Activated CD4-positive, CD25-positive, alpha-beta regulatory T cell (primary cell): ENCODE results near the gene TSPAN12.

Source experiments
- DNase-seq, 4 experiments: peaks; one replicate each; lab custom pipeline; 2025; lab: John Stamatoyannopoulos, UW

Gene TSPAN12

DNA sequence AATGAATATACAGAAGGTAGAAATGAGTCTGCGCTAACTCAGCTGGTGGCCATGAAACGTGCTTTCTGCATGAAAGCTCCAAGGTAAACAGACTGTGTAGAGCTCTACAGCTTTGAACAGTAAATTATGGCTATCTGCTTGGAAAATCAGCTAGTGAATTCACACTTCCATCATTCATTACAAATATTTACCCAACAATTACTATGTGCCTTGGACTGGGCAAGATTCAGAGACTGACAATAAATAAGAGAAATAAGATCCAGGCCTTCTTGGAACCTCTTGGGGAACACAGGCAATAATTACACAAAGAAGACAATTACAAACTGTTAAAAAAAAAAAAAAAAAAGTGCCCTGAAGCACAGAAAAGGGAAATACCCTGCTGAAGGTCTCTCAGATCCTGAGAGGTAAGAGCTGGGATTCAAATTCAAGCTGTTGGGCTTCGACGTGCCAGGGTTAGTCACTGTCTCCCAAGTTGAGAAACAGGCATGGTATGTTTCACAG, 15.8 kb downstream of the TSPAN12 start:
- DNase-seq, result no peak

DNA sequence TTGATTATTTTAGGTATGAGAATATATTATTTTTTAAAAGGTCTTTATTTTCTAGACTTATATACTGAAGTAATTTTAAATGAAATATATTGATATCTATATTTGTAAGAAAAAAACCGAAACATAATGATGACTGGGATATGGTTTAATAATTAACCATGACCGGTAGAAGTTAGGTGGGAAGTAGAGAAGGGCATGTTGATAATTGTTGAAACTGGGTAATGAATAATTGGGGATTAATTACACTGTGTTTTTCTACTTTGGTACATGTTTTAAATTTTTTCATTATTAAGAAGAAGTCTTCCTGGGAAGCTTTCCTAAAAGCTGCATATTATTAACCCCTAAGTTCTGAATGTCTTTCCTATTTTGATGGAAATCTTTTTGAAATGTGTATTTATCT, 16.3 kb downstream of the TSPAN12 start:
- DNase-seq, result no peak

DNA sequence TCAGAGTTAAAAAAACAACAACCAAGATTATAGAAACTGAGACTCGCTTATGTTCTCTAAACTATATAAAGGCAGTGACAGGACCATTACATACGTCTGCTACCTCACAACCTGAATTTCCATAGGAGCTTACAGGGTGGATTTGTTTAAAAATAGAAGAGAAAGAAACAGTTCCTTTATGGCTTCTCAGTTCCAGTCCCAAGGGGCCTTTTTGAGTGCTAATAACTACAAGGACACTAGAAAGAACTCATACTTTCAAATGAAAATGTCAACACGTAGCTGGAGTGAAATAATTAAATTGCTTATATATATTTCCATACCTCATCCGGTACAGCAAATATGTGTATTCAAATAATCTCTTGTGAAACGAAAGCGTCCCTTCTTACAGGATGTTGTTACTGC, 19.7 kb downstream of the TSPAN12 start:
- DNase-seq, result no peak

DNA sequence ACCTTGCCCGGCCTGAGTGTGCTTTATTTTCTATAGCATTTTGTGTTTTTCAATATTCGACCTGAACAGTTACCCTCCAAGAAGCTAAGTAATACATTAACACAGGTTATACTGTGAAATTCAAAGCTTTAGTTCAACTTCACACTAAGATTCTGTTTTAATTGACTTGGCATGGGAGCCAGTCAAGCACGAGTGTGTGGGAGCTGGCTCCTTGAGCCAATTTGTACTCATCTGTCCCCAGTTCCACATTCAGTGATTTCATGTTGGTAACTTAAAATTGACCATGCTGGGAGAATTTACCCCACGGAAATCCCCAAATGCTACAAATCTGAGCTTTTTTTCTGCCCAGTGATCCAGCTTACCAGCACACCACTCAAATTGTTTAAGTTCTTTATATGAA, 20.3 kb downstream of the TSPAN12 start:
- no peak for DNase-seq

DNA sequence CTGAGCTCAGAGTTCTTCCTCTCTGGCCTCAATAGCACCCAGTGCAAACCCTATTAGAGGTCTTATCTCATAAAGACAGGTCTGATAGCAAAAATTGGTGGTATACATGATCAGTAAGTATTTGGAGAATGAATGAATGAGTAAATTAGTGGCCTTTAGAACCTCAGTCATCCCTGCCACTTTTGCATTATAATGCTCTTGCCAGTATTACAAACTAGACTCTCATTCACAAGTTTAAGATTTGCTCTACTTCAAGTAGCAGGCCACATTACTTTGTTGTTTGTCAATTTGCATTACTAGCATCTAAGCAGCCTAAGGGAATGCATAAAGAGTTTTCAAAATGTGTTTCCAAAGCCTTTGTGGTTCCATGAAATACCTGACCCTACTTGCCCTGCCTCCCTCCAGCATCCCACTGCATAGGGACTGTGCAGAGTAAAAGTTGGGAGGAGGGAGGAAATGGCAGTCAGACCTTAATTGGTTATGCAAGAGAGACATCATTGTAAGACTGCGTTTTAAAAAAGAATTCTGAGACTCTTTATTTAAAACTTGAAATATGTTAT, 21.3 kb downstream of the TSPAN12 start:
- no peak for DNase-seq

DNA sequence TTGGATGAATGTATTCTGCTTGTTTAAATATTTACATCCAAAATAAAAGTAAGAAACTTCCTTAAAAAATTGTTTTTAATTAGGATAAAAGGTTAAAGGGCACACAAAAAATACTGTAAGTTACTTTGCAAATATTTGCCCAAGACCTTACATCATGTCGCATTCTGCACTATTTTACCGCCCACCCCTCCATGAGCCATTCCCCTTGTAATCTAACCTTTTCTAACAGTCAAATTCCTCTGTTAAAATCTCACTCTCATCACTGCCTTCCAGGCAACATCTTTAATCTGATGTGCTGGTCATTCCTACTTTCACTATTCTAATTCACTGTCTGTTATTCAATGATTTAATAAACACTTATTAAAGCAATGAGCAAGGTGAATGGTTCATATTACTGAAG, 23.2 kb downstream of the TSPAN12 start:
- no peak for DNase-seq

DNA sequence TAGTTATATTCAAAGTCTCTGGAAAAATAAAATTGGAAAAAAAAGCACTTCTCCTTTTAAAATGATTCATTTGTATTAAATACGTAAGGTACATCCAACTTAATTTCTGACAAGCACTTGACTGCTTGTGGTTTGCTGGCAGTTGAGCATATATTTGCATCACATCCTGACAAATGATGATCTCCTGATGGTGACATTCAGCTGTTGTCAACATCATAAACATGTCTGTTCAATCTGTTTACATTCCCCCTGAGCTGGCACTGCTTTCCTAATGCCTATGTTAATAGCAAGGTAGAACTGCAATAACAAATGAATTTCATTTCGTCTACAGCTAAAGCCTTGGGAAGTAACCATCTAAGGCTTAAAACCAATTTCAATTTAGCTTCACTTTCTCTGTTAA, 24.4 kb downstream of the TSPAN12 start:
- no peak for DNase-seq

DNA sequence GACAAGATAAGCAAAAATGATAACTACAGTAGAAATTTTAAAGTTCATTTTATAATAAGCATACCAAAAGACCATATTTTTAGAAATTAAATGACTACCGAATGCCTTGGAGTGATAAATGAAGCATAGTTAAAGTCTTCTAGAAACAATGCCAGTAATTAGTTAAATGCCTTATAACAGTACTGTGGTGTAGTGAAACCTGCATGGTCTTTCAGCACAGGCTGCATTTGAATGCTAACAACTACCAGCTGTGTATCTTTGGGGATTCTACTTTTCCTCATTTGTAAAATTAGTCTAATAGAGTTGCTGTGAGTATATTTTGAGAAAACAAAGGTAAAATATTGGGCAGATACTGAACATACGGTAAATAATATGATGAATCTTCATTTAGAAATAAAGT, 25.1 kb downstream of the TSPAN12 start:
- DNase-seq, result no peak

DNA sequence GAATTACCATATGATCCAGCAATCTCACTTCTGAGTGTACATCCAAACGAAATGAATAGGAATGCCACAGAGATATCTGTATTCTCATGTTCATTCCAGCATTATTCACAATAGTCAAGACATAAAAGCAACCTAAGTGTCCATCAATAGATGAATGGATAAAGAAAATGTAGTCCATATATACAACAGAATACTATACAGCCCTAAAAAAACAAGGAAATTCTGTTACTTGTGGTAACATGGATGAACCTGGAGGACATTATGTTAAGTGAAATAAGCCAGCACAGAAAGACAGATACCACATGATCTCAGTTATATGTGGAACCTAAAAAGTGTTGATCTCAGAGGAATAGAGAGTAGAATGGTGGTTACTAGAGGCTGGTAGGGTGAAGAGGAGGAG, 26.7 kb downstream of the TSPAN12 start:
- no peak for DNase-seq

DNA sequence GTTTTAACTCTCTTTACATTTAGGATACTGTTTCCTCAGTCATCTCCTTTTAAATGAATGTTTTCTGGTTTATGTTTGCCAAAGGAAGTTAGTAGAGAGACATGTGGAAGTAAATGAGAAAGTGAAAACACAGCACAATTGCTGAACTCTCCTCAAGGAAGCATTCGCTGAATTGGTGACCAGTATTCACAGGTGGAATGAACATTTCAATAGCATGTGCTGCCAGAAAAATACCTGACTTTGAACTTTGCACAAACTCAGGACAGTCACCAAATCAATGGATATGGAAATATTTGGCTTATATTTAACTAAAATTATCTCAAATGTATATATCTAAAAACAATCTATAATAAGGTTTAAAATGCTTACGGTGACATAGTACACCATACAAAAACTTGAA, 28.5 kb downstream of the TSPAN12 start:
- no peak for DNase-seq

DNA sequence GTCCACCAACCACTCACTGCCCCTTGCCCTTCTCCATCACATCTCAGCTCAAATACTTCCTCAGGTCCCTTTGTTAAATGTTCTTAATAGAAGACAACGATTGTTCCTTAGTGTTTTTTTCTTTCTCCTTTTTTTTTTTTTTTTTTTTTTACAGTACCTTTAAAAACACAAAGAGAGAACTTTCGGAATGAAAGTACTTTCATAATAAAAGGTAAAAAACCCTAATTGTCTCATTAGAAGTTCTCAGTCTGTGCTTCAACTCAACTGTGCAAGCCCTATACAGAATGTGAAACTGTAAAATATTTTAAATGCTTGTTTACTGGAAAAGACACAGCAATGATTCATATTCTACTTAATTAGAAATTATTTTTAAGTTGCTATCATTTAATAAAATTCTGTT, 29.4 kb downstream of the TSPAN12 start:
- no peak for DNase-seq

DNA sequence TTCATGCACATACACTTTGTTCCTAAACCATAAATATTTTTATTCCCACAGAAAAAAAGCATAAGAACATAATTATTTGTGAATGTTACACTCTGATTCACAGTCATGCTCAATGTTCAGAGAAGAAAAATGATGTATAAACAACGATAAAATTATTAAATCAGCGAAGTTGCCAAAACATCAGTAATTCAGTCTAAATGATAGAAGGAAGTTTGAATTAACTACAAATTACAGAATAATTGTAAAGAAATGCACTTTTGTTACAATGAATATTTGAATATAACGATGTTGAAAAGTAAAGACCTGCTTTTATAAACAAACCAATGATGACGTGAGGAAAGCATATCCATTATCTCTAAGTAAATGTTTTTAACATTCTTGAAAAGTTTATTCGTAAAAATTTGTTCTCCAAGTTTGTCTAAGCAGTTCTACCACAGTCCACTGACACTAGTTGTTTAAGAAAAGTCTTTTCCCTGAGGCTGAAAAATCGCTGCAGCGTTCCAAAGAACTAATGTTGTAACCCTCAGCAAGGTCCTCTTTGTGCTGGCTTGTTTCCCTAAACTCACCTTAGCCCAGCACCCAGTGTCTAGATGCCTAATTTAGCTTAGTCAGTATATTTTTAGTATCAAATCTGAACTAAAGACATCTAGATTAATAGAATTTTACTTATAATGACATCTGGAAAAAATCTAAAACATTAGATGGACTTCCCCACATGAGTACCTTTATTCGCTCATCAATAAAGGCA, 30.4 kb downstream of the TSPAN12 start:
- DNase-seq, result no peak

DNA sequence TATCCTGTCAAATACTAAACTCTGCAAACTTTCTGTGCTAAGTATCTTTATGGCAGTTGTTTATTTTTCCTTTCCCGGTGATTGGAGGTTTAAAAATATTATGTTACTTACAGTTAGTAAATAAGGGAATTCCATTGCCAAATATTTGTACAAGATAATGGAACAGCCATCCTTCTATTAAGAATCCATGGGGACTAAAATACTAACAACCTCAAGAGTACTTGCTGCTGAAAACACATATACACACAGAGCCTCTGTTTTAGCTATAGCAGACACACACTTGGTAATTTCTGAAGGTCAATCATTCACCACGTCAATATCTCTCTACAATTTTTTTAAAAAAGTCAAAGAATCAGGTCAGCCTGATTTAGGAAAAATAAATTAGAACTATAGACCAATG, 32.4 kb downstream of the TSPAN12 start:
- DNase-seq, result no peak

DNA sequence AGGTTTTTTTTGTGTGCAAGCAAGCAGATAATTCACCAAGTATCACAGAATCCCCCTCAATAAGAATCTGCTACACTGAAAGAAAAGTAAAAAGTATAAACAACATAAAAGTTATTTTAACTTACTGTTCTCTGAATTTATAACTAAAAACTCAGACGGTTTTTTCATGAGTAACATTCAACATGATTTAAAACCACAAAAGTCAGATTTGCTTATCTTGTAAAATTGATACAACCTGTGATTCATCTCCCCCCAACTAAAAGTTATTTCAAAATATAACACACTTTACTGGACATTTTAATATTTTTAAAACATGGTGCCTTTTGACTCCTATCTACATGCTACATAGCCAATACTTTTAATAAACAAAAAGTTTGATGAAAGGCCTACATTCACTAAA, 32.8 kb downstream of the TSPAN12 start:
- no peak for DNase-seq

DNA sequence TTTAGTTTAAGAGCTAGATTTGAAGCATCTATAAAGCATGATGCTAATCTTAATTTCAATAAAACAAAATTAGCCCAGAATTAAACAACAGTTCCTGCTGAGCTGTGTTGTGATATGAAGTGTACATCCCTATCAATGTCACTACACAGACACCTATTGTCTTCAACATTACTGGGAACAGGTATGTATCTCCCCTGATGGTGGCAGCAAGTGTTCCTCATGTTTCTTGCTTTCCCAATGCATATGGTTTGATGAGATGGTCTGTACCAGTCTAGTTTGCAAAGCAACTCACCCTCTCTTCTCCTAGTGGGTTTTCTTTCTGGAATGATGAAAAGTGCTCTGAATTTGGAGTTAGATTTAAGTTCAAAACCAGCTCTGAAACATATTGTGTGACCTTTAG, 38.1 kb downstream of the TSPAN12 start:
- no peak for DNase-seq

DNA sequence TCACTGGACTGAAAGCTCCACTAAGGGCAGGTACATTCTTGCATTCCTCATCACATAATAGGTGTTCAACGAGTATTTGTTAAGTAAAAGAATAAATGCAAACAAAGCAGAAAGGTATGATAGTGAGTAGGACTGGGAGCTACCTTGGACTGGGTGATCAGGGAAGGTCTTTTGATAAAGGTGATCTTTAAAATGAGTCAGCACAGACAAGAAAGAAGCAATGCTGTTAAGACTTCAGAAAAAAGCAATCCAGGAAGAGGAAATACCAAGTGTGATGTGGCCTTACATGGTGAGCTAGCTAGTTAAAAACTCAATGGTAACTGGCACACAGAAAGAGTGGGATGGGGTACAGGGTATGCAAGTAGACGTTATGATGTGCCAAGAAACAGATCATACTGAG, 40.1 kb downstream of the TSPAN12 start:
- DNase-seq, result no peak

DNA sequence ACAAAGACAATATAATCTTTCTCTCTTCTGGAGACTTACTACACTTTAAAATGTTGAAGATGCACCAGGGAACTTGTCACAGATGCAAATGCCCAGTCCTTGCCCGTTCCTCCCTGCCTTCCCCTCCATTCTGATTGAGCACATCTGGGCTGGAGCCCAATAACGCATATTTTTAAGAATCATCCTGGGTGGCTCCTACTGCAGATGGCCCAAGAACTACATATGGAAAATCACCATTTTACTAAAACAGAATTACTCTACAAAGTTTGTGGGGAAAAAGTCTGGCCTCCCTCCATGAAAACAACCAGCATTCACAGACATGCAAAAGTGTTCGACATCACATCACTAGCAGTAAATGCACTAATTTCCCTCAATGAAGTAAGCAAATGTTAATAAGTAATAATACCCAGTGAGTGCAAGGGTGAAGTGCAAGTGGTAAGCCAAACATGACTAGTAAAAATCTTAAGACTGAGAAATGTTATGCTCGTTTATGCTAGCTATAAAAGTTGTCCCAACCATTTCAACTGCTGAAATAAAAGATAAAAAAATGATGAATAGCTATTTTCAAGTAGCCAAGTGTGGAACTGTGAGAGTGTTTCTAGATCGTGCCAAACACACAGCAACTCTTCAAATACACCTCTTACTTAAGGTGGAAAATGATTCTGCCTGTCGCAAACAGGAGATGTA, 43.5 kb downstream of the TSPAN12 start:
- DNase-seq, result no peak

DNA sequence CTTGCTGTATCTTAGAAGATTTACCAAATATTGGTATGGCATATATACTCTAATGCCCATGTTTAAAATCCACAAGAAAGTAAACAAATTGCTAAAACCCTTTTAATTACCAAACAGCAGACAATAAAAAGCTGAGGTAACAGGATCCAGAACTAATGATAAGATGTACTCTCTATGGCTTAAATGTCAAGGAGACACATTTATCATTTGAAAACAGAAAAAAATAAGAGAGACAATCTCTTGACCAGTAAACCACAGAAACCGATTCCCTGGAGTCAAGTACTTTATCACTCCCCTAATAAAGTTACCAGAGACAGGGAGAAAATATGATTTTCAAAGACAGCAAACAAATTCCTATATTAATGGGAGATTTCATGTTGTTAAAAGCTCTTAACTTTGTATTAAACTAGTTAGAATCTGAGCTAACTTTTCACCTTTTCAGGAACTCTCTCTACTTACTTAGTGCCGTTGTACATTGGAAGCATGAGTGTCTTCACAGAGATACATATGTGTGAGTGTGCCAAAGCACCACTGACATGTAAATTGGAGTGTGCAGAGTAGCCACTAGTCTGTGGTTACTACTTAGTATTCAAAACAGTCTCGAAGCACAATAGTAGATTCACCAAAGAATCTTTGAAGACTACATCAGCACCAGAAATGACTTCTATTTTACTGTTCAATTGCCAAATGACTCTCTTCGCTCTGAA, 44.2 kb downstream of the TSPAN12 start:
- no peak for DNase-seq

DNA sequence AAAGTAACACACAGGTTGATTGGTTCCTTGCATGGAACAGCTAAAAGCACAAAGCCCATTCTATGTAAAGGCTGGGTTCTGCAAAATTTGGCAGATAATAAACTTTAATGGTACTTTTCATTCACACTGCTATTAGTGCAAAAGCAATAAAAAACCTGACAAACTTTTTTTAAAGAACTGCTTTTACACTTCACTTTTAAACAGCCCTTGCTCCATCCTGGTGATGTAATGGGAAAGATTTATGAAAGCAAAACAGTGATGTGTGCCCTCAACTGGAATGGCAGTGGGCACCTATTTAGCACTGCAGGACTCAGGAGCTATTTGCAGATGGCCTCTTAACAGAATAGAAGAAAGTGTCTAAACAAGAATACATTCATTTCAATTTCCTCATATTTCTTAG, 44.9 kb downstream of the TSPAN12 start:
- DNase-seq, result no peak

DNA sequence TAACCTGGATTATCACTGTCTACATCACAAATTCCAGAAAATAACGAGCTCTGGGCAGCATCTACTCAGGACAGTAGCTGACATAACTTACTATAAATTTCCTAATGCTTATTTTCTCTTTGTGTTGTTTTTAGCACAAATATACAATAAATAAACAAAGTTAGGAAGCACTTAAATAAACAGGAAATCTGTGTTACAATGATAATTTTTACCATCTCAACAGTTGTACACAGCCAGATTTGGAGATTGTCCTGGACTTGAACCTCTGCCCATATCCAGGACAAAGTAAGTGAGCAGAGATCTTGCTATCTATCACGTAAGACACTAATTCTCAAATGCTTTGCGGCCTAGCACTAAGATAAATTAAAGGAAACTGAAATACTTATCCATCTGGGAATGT, 48.7 kb downstream of the TSPAN12 start:
- no peak for DNase-seq

DNA sequence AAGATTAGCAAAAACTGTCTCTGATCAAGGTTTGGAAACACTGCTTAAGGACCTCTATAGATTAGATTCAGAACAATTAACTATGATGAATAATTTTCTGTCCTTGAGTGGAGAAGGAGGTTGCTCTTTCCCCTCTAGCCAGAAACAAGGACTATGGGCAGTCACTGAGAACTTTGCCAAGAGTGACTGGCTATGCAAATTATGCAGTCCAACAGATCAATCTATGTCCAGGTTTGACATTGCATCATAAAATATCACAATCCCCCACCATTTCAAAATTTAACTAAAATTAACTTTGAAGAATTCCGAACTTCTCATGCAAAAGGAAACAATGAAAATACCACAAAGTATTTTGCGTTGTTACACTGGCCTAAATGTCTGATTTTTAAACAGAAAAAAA, 50.6 kb downstream of the TSPAN12 start:
- no peak for DNase-seq

DNA sequence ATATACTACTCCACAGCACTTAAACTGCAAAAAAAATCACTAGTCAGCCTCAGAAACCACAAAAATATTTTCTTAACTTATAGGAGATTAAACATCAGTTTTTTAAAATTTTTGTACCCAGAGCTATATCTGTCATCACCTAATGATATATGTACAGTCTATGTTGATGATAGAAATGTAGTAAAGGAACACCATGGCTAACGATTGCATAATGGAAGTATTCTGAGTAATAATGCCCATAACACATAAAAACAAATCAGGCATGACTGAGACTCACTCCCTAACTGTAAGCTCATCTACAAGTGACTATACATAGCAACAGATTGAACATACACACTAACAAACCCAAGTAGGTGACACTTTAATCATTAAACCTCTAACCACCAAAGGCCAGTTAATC, 51.3 kb downstream of the TSPAN12 start:
- no peak for DNase-seq
